Upper lobe of left lung (tissue), 6 donors: ENCODE data around the gene SLC51B. TPM values are rescaled to one million over a fixed set of nuclear protein-coding genes. Genes with fewer than 3 reads are reported as not detected.

Experiments
- ATAC-seq, 2 donors: fragments of 200-7000 bp; cut with Tn5 transposase; one replicate each; pipeline ENCODE4 v1.9.1; 2022; ENCODE audit warnings: mild to moderate bottlenecking in 2 of 2, moderate library complexity in 2 of 2; ENCODE audit not compliant: low FRiP score in 2 of 2
- DNase-seq, 2 donors: peaks; one replicate each; pipeline ENCODE4 v3.0.0-alpha.2; 2019 to 2020
- H3K27ac ChIP-seq, 4 donors: fragments of 200-600 bp; sonication (generic); one replicate each; pipeline ENCODE4 v1.5.1; 2016 to 2019
- H3K27me3 ChIP-seq, 4 donors: fragments of 200-600 bp; sonication (generic); one replicate each; pipeline ENCODE4 v1.5.1; 2017 to 2019
- H3K36me3 ChIP-seq, 4 donors: fragments of 200-600 bp; sonication (generic); one replicate each; pipeline ENCODE4 v1.5.1; 2016 to 2019
- H3K4me1 ChIP-seq, 4 donors: fragments of 200-600 bp; sonication (generic); one replicate each; pipeline ENCODE4 v1.5.1; 2018 to 2019
- H3K4me3 ChIP-seq, 4 donors: fragments of 200-600 bp; sonication (generic); one replicate each; pipeline ENCODE4 v1.5.1; 2017 to 2019; ENCODE audit warnings: mild to moderate bottlenecking in 2 of 4, moderate library complexity in 1 of 4
- H3K9me3 ChIP-seq, 4 donors: fragments of 200-600 bp; sonication (generic); one replicate each; pipeline ENCODE4 v1.5.1; 2018 to 2019
- EP300 ChIP-seq, 4 donors: sonication (generic); formaldehyde crosslinking; IDR thresholded peaks; one replicate each; pipeline ENCODE4 v1.5.1; 2017; ENCODE audit warnings: antibody characterized with exemption in 4 of 4, control low read depth in 2 of 4
- POLR2A ChIP-seq, 4 donors: fragments of 450-650 bp; IDR thresholded peaks; one replicate each; pipeline ENCODE4 v1.5.1; 2016 to 2017; ENCODE audit warnings: antibody characterized with exemption in 4 of 4, mild to moderate bottlenecking in 2 of 4
- POLR2AphosphoS5 ChIP-seq, 2 donors: sonication (generic); formaldehyde crosslinking; IDR thresholded peaks; one replicate each; pipeline ENCODE4 v1.5.1; 2017; ENCODE audit warnings: antibody characterized with exemption in 2 of 2
- WGBS, 2 donors: methylation state at CpG; one replicate each; pipeline ENCODE4 v1.1.5; 2017 to 2018; 5-methylcytosine and 5-hydroxymethylcytosine counted together
- total RNA-seq, 6 donors: library from RNA; depleted of rRNA in 4 of 6; stranded (reverse); fragments of >200 nt in 4 of 6; gene quantifications; one replicate each; pipeline versions ENCODE4 v1.1.0 to v1.2.1, GENCODE V29; 2016 to 2021
- TF ChIP-seq, protein P1 (sequence below), 6 experiments: fragments of 450-650 bp in 4 of 6; fragments of 200-600 bp in 2 of 6; sonication (generic) in 2 of 6; IDR thresholded peaks; one replicate each; pipeline ENCODE4 v1.5.1; 2016 to 2019; ENCODE audit warnings: antibody characterized with exemption in 6 of 6
- donor health status: DM: no; HTN: no; CAD: no; lungs with moderate emphysema.
- donor health status: DM: no; HTN: yes; CAD: no; lungs with severe emphysema.

SLC51B gene
- 1 to 10 TPM in 3 of 6 donors, under 1 TPM in 1, not detected in 2; 0.69 to 6.6 (median 4.4) TPM for total RNA-seq

DNA sequence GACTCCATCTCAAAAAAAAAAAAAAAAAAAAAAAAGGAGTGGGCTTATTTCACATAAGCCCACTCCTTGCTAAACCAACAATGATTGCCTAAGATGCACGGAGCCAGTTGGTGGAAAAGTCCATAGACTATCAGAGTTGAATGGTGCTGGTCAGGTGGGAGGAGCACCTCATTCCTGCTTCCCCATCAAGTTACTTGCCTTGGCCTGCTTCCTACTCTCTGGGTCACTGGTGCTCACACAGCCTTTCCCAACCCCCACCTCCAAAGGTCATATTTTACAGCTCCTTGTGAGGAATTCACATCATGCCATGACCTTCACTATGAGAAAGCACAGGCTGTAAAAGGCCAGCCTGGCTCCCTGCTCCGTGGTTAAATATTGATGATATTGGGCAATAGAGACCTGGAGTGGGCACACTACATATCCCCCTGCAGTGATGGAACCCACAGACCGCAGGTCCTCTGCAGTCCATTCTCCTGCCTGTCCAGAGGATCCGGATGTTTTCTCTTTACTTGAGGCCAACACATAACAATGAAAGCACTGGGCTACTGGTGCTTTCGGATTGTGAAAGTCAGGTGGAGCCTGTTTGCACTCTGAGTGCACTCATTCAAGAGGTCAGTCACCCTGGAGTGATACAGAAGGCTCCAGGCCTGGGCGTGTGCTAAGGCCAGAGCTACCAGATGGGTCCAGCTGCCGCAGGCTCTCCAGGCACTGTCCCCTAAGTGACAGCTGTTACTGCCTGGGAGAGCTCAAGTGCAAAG lies at the start of gene SLC51B:
Gene SLC51B, plus strand, starts transcription at position 664 of the 758 bp plus-strand sequence. CDS start 4,618 bp downstream, outside the sequence.
- WGBS, 2 donors: 46 to 73% methylated on average over 5 to 7 of the region's 7 CpGs
- TF ChIP-seq POLR2A (IDR thresholded peaks at IDR 0.05) (no peak), EP300 (IDR thresholded peaks at IDR 0.05) (peak in 1 of 4 donors; percentile 68), POLR2AphosphoS5 (IDR thresholded peaks at IDR 0.05) (peak; percentile 81 to 91)
- Histone ChIP-seq H3K27ac (peak within 1 kb of the TSS; percentile 21 to 69 (median 52)), H3K27me3 (no peaks in the 10 kb centered on the region), H3K36me3 (no peaks in the 10 kb centered on the region), H3K4me1 (peaks cover 6 to 43% (median 28%) of the 10 kb centered on the region in 4 donors), H3K9me3 (no peaks in the 10 kb centered on the region), H3K4me3 (no peak within 1 kb of the TSS)
- ATAC-seq: peak; percentile 57 to 91
- DNase-seq: peak in 1 of 2 donors; percentile 89

DNA sequence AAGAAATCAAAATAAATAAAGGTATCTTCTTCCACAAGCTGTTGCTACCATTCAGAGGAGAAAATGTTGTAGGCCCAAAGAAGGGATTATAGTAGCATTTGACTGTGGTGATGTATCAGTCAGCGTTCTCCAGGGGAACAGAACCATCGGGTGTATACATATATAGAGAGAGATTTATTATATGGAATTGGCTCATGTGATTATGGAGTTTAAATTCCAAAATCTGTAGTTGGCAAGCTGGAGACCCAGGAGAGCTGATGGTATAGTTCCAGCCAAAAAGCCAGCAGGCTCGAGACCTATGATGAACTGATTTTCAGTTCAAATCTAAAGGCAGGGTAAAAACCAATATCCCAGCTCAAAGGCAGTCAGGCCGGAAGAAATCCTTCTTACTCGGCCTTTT lies 48.1 kb upstream of the SLC51B start:
- 71 to 72% methylated on average over 5 of the region's 5 CpGs for whole genome bisulfite sequencing, 2 donors
- ATAC-seq (no peak), DNase-seq (no peak)
- no peaks in the 10 kb centered on the region for H3K4me1 ChIP-seq
- H3K27ac ChIP-seq: no peak overlapping the region
- H3K27me3 ChIP-seq: no peaks in the 10 kb centered on the region
- no peak overlapping the region for H3K4me3 ChIP-seq
- H3K9me3 ChIP-seq: no peaks in the 10 kb centered on the region
- TF ChIP-seq, protein P1, sequence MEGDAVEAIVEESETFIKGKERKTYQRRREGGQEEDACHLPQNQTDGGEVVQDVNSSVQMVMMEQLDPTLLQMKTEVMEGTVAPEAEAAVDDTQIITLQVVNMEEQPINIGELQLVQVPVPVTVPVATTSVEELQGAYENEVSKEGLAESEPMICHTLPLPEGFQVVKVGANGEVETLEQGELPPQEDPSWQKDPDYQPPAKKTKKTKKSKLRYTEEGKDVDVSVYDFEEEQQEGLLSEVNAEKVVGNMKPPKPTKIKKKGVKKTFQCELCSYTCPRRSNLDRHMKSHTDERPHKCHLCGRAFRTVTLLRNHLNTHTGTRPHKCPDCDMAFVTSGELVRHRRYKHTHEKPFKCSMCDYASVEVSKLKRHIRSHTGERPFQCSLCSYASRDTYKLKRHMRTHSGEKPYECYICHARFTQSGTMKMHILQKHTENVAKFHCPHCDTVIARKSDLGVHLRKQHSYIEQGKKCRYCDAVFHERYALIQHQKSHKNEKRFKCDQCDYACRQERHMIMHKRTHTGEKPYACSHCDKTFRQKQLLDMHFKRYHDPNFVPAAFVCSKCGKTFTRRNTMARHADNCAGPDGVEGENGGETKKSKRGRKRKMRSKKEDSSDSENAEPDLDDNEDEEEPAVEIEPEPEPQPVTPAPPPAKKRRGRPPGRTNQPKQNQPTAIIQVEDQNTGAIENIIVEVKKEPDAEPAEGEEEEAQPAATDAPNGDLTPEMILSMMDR (IDR thresholded peaks at IDR 0.05): no peak
- TF ChIP-seq EP300 (IDR thresholded peaks at IDR 0.05) (no peak), POLR2AphosphoS5 (IDR thresholded peaks at IDR 0.05) (no peak)
- peaks cover 0 to 5% (median 0%) of the 10 kb centered on the region in 4 donors for H3K36me3 ChIP-seq

DNA sequence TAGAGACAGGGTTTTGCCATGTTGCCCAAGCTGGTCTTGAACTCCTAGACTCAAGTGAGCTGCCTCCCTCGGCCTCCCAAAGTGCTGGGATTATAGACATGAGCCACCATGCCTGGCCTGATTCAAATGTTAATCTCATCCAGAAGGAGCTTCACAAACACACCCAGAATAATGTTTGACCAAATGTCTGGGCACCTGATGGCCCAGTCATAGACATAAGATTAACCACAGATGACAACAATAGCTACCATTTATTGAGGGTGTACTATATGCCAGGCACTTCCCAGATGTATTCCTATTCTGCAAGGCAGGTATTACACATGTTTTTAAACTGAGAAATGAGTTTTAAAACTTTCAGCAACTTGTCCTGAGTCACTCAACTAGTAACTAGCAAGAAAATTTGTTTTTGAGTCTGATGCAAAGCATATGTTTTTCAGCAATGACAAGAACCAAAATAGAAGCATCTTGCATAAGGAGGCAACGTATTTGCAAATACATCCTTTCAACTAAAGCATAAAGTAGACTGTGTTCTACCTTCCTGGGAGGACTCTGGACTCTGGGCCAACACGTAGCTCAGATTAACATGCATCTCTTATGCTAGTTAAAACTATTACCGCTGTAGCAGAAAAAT lies 47.3 kb upstream of the SLC51B start:
- ATAC-seq (no peak), DNase-seq (no peak)
- TF ChIP-seq POLR2AphosphoS5 (IDR thresholded peaks at IDR 0.05) (no peak), POLR2A (IDR thresholded peaks at IDR 0.05) (no peak), EP300 (IDR thresholded peaks at IDR 0.05) (no peak)
- TF ChIP-seq, protein P1 (IDR thresholded peaks at IDR 0.05): no peak
- no peak overlapping the region for H3K27ac ChIP-seq
- no peaks in the 10 kb centered on the region for H3K27me3 ChIP-seq
- no peaks in the 10 kb centered on the region for H3K9me3 ChIP-seq
- H3K4me1 ChIP-seq: no peaks in the 10 kb centered on the region
- no peak overlapping the region for H3K4me3 ChIP-seq
- peaks cover 0 to 10% (median 3%) of the 10 kb centered on the region in 4 donors for H3K36me3 ChIP-seq
- WGBS, 2 donors: 82 to 92% methylated on average over 4 of the region's 4 CpGs

DNA sequence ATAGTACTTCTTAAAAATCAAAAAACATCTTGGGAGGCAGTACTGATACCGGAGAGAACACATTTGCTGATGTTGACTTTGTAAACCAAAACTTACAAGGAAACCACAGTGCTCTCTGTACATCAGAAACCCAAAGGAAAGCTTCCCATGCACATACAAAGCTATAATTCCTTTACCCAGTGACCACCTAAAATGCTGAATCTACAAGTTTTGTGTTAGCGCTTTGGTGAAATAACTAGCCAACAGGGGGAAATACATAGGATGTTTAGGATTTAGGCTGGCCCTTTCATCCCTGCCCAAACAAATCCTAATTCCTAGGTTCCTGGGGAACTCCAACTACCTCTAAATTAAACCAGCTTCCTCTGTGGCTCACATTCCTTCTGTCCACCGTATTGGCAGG lies 40.2 kb upstream of the SLC51B start:
- H3K36me3 ChIP-seq: peaks cover 0 to 18% (median 4%) of the 10 kb centered on the region in 4 donors
- H3K9me3 ChIP-seq: no peaks in the 10 kb centered on the region
- no peak for DNase-seq
- TF ChIP-seq EP300 (IDR thresholded peaks at IDR 0.05): no peak
- no peak for TF ChIP-seq POLR2AphosphoS5 (IDR thresholded peaks at IDR 0.05)
- no peak for TF ChIP-seq POLR2A (IDR thresholded peaks at IDR 0.05)
- TF ChIP-seq, protein P1 (IDR thresholded peaks at IDR 0.05): no peak
- no peak overlapping the region for H3K4me3 ChIP-seq
- WGBS, 2 donors: 81 to 83% methylated on average over 3 of the region's 3 CpGs
- ATAC-seq: no peak
- H3K27ac ChIP-seq: no peak overlapping the region
- no peaks in the 10 kb centered on the region for H3K4me1 ChIP-seq
- no peaks in the 10 kb centered on the region for H3K27me3 ChIP-seq

DNA sequence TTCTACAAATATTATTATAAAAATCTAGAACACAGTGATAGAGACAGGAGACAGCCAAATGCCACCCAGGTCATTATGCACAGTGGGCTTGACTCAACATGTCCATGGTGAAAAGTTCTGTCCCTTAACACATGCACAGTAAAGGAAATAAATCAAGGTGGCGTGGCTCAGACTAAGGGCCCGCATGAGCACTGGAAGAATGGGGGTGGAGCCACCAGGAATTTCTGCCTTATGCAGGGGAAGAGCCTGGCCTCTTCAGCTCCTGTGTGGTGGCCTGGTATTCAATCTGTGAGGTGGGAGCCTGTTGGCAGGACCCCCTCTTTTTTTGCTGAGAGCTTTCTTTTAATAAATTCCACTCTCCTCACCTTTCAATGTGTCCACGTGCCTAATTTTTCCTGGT lies 38.3 kb upstream of the SLC51B start:
- Histone ChIP-seq H3K9me3 (no peaks in the 10 kb centered on the region), H3K27ac (no peak overlapping the region), H3K4me3 (no peak overlapping the region), H3K27me3 (no peaks in the 10 kb centered on the region), H3K4me1 (no peaks in the 10 kb centered on the region), H3K36me3 (peaks cover 0 to 20% (median 4%) of the 10 kb centered on the region in 4 donors)
- DNase-seq: no peak
- ATAC-seq: no peak
- WGBS, 2 donors: 78 to 87% methylated on average over 3 of the region's 3 CpGs
- TF ChIP-seq POLR2AphosphoS5 (IDR thresholded peaks at IDR 0.05) (no peak), EP300 (IDR thresholded peaks at IDR 0.05) (no peak), POLR2A (IDR thresholded peaks at IDR 0.05) (no peak)
- TF ChIP-seq, protein P1 (IDR thresholded peaks at IDR 0.05): no peak
